ENCODE measurements around the gene CHRNA4. TPM values are rescaled to one million over a fixed set of nuclear protein-coding genes. Genes with fewer than 3 reads are reported as not detected.

The CHRNA4 gene
- total and polyA plus RNA-seq, 2 of the 13 experiments (the other 11 are each of a cell fraction or from before 2014, with no cell fraction given): not detected

DNA sequence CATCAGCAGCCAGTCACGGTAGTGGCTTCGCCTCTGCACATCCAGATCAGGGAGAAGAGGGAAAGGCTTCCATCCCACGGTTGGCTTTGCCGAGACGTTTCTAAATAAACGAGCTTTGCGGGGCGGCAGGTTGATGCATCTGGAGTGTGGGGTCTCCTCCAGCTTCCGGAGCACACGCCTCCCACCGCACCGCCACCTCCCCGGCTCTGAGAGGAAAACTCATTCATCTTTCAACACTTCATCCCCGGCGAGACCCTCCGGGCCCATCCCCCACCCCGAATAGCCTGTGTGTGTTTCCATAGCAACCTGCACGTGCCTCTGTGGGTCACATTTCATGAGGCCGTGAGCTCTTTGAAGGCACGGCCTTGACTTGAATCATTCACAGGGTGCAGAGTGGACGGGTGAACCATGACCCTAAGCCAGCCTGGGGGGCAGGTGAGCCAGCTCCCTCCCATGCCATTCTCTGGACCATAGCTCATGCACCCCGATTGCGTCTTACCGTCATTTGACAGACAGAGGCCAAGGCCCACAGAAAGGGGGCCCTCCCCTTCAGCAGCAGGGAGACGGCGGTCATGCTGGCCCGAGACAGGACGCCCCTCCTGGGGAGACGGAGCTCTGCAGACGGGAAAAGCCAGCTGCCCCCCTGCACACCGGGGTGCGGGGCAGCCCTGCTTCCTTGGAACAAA, 16.2 kb upstream of the CHRNA4 start (continued):
- TF ChIP-seq, protein P1, sequence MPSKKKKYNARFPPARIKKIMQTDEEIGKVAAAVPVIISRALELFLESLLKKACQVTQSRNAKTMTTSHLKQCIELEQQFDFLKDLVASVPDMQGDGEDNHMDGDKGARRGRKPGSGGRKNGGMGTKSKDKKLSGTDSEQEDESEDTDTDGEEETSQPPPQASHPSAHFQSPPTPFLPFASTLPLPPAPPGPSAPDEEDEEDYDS (CRISPR knock-in tag; IDR thresholded peaks at IDR 0.05): no peak
- no peak for TF ChIP-seq ZZZ3 (CRISPR knock-in tag; IDR thresholded peaks at IDR 0.05; ENCODE audit: borderline replicate concordance)
- TF ChIP-seq, protein P2, sequence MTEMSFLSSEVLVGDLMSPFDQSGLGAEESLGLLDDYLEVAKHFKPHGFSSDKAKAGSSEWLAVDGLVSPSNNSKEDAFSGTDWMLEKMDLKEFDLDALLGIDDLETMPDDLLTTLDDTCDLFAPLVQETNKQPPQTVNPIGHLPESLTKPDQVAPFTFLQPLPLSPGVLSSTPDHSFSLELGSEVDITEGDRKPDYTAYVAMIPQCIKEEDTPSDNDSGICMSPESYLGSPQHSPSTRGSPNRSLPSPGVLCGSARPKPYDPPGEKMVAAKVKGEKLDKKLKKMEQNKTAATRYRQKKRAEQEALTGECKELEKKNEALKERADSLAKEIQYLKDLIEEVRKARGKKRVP (CRISPR knock-in tag; IDR thresholded peaks at IDR 0.05): no peak
- TF ChIP-seq DNMT1 (CRISPR knock-in tag; IDR thresholded peaks at IDR 0.05): no peak
- TF ChIP-seq REL (CRISPR knock-in tag; conservative IDR thresholded peaks at IDR 0.05): no peak
- TF ChIP-seq, protein P3, sequence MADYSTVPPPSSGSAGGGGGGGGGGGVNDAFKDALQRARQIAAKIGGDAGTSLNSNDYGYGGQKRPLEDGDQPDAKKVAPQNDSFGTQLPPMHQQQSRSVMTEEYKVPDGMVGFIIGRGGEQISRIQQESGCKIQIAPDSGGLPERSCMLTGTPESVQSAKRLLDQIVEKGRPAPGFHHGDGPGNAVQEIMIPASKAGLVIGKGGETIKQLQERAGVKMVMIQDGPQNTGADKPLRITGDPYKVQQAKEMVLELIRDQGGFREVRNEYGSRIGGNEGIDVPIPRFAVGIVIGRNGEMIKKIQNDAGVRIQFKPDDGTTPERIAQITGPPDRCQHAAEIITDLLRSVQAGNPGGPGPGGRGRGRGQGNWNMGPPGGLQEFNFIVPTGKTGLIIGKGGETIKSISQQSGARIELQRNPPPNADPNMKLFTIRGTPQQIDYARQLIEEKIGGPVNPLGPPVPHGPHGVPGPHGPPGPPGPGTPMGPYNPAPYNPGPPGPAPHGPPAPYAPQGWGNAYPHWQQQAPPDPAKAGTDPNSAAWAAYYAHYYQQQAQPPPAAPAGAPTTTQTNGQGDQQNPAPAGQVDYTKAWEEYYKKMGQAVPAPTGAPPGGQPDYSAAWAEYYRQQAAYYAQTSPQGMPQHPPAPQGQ (CRISPR knock-in tag; IDR thresholded peaks at IDR 0.05; ENCODE audit: borderline replicate concordance): no peak
- no peak for TF ChIP-seq TAF15 (IDR thresholded peaks at IDR 0.05; ENCODE audit: low read depth, low read length, poor library complexity, severe bottlenecking)
- TF ChIP-seq ATRX (CRISPR knock-in tag; IDR thresholded peaks at IDR 0.05; ENCODE audit: borderline replicate concordance): no peak
- no peak for TF ChIP-seq ATM (IDR thresholded peaks at IDR 0.05; ENCODE audit: borderline replicate concordance)
- no peak for TF ChIP-seq TGIF2 (CRISPR knock-in tag; IDR thresholded peaks at IDR 0.05)
- no peak for TF ChIP-seq ZNF878 (CRISPR knock-in tag; IDR thresholded peaks at IDR 0.05)
- no peak for TF ChIP-seq NCOA2 (CRISPR knock-in tag; IDR thresholded peaks at IDR 0.05)
- no peak for TF ChIP-seq MTF1 (CRISPR knock-in tag; IDR thresholded peaks at IDR 0.05)
- no peak for TF ChIP-seq ZNF3 (CRISPR knock-in tag; IDR thresholded peaks at IDR 0.05)
- TF ChIP-seq GZF1 (CRISPR knock-in tag; IDR thresholded peaks at IDR 0.05): no peak
- TF ChIP-seq, protein P4, sequence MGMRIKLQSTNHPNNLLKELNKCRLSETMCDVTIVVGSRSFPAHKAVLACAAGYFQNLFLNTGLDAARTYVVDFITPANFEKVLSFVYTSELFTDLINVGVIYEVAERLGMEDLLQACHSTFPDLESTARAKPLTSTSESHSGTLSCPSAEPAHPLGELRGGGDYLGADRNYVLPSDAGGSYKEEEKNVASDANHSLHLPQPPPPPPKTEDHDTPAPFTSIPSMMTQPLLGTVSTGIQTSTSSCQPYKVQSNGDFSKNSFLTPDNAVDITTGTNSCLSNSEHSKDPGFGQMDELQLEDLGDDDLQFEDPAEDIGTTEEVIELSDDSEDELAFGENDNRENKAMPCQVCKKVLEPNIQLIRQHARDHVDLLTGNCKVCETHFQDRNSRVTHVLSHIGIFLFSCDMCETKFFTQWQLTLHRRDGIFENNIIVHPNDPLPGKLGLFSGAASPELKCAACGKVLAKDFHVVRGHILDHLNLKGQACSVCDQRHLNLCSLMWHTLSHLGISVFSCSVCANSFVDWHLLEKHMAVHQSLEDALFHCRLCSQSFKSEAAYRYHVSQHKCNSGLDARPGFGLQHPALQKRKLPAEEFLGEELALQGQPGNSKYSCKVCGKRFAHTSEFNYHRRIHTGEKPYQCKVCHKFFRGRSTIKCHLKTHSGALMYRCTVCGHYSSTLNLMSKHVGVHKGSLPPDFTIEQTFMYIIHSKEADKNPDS (CRISPR knock-in tag; IDR thresholded peaks at IDR 0.05): no peak
- no peak for TF ChIP-seq DNMT3B (CRISPR knock-in tag; conservative IDR thresholded peaks at IDR 0.05)
- TF ChIP-seq MTA1 (CRISPR knock-in tag; IDR thresholded peaks at IDR 0.05; ENCODE audit: borderline replicate concordance): peak; percentile 42; the same call in 1 of the 2 replicates
- no peak for TF ChIP-seq PRPF4 (IDR thresholded peaks at IDR 0.05; ENCODE audit: low read depth, low read length, poor library complexity, severe bottlenecking)
- TF ChIP-seq HIVEP1 (CRISPR knock-in tag; IDR thresholded peaks at IDR 0.05): no peak
- no peak for TF ChIP-seq ZNF775 (CRISPR knock-in tag; IDR thresholded peaks at IDR 0.05; ENCODE audit: borderline replicate concordance)
- TF ChIP-seq BRCA1 (CRISPR knock-in tag; IDR thresholded peaks at IDR 0.05): no peak
- TF ChIP-seq PAX8 (CRISPR knock-in tag; IDR thresholded peaks at IDR 0.05; ENCODE audit: borderline replicate concordance): no peak
- TF ChIP-seq, protein P5, sequence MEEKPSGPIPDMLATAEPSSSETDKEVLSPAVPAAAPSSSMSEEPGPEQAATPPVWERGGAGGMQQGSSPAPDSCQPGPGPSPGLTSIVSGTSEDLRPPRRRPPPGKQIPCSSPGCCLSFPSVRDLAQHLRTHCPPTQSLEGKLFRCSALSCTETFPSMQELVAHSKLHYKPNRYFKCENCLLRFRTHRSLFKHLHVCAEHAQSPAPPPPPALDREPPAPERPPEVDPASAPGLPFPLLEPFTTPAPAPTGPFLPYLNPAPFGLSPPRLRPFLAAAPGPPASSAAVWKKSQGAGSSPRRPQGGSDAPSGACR (CRISPR knock-in tag; IDR thresholded peaks at IDR 0.05): no peak
- TF ChIP-seq ZMAT3 (CRISPR knock-in tag; conservative IDR thresholded peaks at IDR 0.05): no peak
- no peak for TF ChIP-seq ZNF644 (CRISPR knock-in tag; IDR thresholded peaks at IDR 0.05; ENCODE audit: low read depth)
